Spleen (tissue), 7 donors: ENCODE results near the gene HJV.

ENCODE experiments used
- POLR2AphosphoS5 ChIP-seq, 3 donors: sonication (generic); formaldehyde crosslinking; IDR thresholded peaks; one replicate each; pipeline ENCODE4 v1.5.1; 2017; ENCODE audit warnings: antibody characterized with exemption in 3 of 3
- TF ChIP-seq, protein P1 (sequence below), 11 experiments: fragments of 200-600 bp in 7 of 11; fragments of 450-650 bp in 4 of 11; sonication (generic) in 4 of 11; IDR thresholded peaks in 8 of 11; conservative IDR thresholded peaks in 3 of 11; 1 replicate in 7 of 11; 2 replicates in 4 of 11; pipeline versions ENCODE4 v1.4.0 to v1.8.0; 2016 to 2021; ENCODE audit warnings: antibody characterized with exemption in 11 of 11, inconsistent platforms in 4 of 11, mild to moderate bottlenecking in 1 of 11
- donor health status: DM: no; HTN: no; CAD: no; lungs with moderate emphysema.
- donor health status: DM: no; HTN: no; CAD: no.
- donor health status: DM: no; HTN: no; CAD: no.

DNA sequence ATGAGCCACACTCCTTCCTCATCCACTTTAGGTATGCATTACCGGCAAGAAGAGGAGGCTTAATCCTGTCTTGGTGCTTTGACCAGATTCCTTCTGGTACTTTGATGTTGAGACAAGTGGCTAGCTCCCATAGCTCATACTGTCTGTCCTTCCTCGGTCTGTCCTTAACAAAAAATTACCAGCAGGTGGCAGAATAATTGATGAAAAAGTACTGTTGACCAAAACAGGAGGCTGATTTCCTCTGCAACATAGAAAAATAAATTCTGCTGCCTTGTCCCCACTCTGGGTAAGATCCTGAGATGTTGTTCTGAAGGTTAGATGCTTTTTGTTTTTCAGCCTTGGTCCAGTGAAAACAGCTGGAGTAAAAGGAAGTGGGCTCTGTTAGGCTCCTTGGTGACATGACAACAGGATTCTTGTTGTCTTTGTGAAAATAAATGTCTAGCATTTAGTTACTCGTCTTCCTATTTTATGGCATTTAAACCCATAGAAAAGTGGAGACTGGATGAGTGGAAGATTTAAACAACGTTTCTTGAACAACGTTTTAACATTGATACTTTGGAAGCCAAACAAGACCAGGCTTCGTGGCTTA lies 11.2 kb upstream of the HJV start:
- TF ChIP-seq, protein P1, sequence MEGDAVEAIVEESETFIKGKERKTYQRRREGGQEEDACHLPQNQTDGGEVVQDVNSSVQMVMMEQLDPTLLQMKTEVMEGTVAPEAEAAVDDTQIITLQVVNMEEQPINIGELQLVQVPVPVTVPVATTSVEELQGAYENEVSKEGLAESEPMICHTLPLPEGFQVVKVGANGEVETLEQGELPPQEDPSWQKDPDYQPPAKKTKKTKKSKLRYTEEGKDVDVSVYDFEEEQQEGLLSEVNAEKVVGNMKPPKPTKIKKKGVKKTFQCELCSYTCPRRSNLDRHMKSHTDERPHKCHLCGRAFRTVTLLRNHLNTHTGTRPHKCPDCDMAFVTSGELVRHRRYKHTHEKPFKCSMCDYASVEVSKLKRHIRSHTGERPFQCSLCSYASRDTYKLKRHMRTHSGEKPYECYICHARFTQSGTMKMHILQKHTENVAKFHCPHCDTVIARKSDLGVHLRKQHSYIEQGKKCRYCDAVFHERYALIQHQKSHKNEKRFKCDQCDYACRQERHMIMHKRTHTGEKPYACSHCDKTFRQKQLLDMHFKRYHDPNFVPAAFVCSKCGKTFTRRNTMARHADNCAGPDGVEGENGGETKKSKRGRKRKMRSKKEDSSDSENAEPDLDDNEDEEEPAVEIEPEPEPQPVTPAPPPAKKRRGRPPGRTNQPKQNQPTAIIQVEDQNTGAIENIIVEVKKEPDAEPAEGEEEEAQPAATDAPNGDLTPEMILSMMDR (IDR thresholded peaks at IDR 0.05 in 8 of 11, conservative IDR thresholded peaks at IDR 0.05 in 3 of 11) = peak; percentile 26 to 63 (median 45)
- no peak for TF ChIP-seq POLR2AphosphoS5 (IDR thresholded peaks at IDR 0.05)
